ENCODE data around the gene GPRC5A.

DNA sequence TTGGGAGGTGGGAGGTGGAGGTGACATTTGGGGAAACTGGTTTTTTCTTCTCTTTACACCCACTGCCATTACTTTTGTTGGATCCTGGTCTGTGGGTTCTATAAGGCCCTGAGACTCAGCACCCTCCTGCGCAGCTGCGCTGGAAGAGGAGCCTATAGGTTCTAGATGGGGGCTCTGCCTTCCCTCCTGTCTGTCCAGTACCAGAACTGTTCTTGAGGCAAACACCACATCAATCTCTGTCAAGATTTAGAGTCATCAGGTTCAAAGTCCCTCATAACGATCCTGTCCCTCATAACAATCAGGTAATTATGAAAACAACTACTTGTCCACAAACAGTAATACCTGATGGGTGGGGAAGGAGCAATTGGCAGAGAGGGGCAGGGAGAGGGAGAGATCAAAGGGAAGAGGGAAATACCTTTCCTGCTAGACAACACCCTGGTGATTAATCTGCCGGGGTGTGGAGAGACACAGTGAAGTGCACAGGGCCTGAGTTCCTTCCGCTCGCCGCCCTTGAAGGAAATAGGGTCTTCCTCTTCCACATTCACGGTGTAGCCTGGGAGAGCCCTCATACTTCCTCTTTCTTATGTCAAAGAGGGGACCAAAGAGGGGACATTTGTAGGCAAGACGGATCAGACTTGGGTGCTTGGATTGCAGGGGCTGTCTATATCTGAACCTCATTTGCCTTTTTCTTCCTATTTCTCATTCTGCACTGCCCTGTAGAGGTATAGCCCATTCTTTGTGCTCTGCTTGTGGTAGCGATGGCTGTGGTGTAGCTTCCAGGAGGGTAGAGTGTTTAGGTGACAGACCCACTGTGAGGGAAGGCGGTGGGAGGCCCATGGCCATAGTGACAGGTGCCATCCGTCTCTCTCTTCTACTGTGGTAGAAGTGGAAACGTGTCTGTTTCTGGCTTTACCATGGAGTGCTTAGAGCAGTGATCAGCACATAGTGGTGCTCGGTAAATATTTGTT, 12.6 kb downstream of the GPRC5A start:
- TF ChIP-seq, protein P1, sequence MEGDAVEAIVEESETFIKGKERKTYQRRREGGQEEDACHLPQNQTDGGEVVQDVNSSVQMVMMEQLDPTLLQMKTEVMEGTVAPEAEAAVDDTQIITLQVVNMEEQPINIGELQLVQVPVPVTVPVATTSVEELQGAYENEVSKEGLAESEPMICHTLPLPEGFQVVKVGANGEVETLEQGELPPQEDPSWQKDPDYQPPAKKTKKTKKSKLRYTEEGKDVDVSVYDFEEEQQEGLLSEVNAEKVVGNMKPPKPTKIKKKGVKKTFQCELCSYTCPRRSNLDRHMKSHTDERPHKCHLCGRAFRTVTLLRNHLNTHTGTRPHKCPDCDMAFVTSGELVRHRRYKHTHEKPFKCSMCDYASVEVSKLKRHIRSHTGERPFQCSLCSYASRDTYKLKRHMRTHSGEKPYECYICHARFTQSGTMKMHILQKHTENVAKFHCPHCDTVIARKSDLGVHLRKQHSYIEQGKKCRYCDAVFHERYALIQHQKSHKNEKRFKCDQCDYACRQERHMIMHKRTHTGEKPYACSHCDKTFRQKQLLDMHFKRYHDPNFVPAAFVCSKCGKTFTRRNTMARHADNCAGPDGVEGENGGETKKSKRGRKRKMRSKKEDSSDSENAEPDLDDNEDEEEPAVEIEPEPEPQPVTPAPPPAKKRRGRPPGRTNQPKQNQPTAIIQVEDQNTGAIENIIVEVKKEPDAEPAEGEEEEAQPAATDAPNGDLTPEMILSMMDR (IDR thresholded peaks at IDR 0.05) = no peak
- no peak for TF ChIP-seq POLR2A (IDR thresholded peaks at IDR 0.05)
- no peak for TF ChIP-seq EP300 (IDR thresholded peaks at IDR 0.05)

All from tibial nerve (tissue), 4 donors.